ENCODE measurements around the gene ACTL8.

ACTL8 gene

DNA sequence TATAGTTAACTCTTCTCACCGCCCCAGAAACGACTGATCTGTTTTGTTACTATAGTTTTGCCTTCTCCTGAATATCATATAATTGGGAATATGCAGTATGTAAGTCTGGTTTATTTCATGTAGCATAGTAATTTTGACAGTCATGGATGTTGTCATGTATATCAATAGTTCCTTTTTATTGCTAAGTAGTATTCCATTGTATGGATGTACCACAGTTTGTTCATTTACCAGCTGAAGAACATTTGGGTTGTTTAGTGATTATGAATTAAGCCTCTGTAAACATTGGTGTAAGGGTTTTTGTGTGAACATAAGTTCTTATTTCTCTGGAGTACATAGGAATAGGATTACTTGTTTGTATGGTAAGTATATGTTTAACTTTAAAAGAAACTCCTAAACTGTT, 55.5 kb downstream of the ACTL8 start:
- DNase-seq, result no peak

- DNase-seq, result no peak
Measured at GRCh38 chr1:17816511-17816910, 61.4 kb downstream of the ACTL8 start.

DNA sequence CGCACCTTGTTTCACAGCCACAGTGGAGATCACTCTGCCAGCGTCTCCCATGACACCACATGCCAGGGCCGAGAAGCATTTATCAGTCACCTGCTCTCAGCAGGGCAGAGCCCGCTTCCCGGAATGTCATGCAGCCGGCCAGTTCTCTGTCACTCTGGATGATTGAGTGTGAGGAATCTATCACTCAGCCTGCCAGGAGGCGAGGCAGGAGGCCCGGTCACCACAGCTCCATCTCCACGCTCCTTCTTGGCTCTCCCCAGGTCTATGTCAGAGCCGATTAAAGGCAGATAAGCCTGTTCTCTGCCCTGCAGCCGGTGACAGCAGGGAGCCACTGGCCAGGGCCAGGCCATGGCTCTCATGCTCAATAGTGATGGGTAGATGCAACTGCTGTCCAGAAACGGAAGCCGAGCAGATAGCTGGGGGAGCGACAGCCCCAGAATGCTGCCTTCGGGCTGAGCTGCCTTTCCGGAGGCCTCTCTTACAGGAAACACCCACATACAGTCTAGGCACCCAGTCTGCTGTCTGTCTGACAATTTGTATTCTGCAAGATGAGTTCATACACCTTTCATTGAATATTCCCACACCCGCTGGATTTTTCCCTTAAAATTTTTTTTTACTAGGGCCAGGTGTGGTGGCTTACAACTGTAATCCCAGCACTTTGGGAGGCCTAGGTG, 64.1 kb downstream of the ACTL8 start:
- peak; percentile 31 for DNase-seq

GRCh38 chr1:17820198-17820597, 65.1 kb downstream of the ACTL8 start:
- no peak for DNase-seq

DNA sequence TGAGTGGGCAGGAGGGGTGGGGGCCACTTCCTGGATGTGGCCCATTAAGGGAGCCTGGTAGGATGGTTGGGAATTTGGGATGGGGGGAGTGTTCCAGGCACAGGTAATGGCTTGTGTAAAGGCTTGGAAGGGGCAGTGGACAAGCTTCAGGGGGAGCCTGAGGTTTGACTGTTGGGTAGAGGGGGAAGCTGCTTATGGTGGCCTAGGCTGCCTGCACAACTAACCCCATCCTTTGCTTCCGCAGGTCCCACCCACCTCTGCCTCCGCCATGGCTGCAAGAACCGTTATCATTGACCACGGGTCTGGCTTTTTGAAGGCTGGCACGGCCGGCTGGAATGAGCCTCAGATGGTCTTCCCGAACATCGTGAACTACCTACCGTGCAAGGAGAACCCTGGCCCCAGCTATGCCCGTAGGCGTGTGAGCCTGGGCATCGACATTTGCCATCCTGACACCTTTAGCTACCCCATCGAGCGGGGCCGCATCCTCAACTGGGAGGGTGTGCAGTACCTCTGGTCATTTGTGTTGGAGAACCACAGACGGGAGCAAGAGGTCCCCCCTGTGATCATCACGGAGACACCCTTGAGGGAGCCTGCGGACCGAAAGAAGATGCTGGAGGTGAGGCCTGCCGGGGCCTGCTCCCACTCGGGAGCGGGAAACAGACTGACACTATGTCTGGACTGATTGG, 67.8 kb downstream of the ACTL8 start:
- no peak for DNase-seq

DNA sequence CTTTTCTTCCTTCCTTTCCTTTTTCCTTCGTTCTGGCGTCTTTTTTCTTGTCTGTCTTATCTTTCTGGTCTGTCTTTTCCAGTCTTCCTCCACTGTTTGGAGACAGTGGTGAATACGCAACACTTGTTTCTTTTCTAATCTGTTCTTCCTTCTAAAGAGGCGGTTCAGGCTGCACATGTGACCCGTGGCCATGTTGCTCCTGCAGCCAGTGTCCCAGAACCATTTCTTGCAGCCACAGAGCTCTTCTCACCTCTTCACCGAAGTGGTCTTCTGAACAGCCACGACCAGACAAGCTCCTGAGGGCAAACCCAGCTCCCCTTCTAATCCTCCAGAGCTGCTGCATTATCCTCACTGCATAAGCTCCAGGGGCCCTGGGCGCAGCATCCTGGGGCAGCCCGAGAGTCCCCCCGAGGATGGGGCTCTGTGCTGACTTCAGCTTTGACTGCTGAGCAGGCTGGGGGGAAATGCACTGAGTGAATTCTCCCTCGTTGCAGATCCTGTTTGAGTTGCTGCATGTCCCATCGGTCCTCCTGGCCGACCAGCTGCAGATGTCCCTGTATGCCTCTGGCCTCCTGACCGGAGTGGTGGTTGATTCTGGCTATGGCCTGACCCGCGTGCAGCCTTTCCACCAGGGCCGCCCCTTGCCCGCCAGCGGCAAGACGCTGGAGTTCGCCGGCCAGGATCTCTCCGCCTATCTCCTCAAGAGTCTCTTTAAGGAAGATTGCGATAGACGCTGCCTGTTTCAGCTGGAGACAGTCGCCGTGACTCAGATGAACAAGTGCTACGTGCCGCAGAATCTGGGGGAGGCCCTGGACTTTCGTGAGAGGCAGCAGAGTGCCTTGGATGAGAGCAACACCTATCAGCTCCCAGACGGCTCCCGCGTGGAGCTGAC, 70.4 kb downstream of the ACTL8 start:
- no peak for DNase-seq

GRCh38 chr1:17826165-17826488, 71.0 kb downstream of the ACTL8 start:
- DNase-seq, result no peak

- DNase-seq, result no peak
Measured at GRCh38 chr1:17828991-17829390, 73.9 kb downstream of the ACTL8 start.

- peak; percentile 93 for DNase-seq
Measured at GRCh38 chr1:17829579-17829978, 74.4 kb downstream of the ACTL8 start.

GRCh38 chr1:17831597-17831996, 76.5 kb downstream of the ACTL8 start:
- DNase-seq, result no peak

- no peak for DNase-seq
Measured at GRCh38 chr1:17833661-17834501, 78.7 kb downstream of the ACTL8 start.

DNA sequence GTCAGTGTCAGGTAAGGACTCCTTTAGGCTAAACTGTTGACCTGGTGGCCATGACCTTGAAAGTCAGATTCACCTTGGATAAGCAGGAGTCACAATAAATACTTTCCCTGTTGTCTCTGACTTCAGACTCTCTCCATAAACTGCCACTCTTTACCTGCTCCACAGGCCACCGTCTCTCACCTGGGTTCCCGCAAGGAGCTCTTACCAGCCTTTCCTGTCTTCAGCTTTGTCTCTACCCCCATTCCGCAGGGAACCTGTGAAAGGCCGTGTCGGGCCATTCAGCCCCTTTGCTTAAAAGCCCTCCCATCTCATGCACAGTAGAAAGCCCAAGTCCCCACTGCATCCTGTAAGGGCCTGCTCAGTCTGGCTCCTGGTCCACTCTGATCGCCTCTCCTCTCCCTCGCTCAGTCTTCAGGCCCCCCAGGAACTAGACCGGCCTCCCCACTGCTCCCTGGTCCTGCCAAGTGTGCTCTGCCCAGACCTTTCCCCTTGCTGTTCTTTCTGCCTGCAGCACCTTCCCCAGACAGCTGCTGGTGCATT, 79.5 kb downstream of the ACTL8 start:
- no peak for DNase-seq

DNA sequence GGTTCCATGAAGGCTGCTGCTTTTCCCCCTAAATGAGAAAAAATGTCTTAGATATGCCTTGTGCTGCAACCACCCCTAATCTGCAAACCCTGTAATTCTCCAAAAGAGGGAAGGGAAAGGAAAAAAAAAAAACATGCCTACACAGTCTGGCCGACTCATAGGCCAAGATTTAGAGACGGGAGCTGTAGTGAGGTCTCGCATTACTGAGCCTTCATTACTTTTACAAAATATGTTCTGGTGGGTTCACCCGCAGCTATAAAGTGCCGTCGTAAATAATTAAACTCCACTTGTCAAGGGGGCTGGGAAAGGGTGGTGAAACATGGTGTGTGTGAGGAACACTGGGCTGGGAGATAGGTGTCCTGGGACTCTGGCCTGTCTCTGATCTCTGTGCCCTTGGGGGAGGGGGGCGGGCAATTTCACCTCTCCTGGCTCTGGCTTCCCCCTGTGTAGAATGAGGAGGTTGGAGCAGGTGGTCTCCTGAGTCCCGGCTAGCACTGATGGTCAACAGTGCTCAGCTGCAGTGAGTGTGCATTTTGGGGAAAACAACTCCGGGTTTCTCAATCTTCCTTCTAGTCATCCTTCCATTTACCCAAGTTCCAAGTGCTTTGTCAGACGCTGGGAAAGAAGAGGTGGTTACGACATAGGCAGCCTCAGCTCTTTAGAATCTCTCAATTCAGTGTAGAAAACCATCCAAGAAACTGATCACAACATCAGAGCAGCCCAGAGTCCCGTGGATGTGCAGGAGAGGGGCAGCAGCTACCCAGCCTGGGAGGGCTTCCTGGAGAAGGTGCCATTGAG, 82.3 kb downstream of the ACTL8 start:
- DNase-seq, result no peak

DNA sequence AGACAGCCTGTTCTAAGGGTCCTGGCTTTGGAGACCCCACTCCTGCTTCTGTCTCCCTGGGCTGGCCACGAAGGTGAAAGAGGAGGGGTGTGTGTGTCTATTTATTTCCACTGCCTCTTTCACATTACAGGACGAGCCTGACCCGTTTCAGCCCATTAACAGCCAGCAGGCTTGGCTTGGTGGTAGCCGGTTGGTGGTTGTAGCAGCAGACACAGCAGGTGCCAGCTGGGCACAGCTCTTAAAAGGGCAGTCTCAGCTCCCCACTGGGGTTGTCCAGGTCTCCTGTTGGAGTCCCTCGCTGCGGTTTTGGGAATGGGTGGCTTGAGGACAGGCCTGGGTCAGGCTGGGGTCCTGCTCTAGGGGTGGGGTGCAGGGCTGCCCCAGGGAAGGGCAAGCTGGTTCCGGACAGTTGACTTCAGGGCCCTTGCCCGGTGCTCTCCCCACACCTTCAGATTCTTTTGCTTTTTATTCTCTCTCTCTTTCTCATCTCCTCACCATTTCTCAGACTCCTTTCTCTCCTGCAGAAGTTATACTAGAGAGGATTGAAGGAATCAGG, 84.6 kb downstream of the ACTL8 start:
- DNase-seq, result no peak

- no peak for DNase-seq
Measured at GRCh38 chr1:17841944-17842343, 86.8 kb downstream of the ACTL8 start.

- no peak for DNase-seq
Measured at GRCh38 chr1:17842686-17843085, 87.6 kb downstream of the ACTL8 start.

DNA sequence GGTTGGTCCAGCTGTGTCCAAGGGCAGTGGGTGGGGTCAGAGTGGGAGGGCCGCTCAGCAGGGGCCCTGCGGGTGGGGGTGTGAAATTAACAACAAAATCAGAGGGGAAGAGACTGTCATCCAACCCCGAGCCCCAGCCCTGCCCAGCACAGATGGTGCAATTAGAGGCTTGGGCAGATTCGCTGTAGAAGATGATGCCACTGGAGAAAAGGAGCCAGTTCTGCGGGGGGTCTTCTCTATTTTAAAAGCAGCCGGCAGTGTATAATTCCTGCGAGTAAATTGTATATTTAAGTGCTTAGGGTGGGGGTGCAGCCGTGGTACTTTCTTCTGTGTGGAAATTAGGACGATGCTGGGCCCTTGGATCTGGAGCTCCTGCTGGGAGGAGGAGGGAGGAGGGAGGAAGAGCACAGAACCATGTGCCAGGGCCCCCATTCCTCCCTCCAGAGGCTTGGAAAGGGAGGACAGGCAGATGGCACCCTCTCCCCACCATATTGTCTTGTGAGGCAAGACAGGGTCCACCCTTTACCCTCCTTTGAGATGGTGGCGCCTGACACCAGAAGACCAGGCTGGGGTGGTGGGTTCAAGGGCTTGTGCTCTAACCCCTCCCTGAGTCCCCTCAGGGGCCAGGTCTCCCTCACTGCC, 89.2 kb downstream of the ACTL8 start:
- DNase-seq, result no peak

GRCh38 chr1:17845583-17845982, 90.5 kb downstream of the ACTL8 start:
- DNase-seq, result no peak

- no peak for DNase-seq
Measured at GRCh38 chr1:17846341-17846740, 91.2 kb downstream of the ACTL8 start.

DNA sequence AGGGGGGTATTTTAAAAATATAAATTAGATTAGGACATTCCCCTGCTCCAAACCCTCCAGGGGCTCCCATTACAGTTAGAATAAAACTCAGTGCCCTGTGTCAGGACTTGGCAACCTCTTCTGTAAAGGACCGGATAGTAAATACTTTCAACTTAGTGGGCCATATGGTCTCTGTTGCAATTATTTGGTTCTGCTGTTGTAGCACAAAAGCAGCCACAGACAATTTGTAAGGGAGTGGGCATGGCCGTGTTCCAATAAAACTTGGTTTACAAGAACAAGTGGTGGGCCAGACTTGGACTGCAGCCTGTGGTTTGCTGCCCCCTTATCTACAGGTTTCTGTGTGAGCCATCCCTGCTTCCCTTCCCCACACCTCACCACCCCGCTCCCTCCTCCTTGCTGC, 92.0 kb downstream of the ACTL8 start:
- DNase-seq, result no peak

DNA sequence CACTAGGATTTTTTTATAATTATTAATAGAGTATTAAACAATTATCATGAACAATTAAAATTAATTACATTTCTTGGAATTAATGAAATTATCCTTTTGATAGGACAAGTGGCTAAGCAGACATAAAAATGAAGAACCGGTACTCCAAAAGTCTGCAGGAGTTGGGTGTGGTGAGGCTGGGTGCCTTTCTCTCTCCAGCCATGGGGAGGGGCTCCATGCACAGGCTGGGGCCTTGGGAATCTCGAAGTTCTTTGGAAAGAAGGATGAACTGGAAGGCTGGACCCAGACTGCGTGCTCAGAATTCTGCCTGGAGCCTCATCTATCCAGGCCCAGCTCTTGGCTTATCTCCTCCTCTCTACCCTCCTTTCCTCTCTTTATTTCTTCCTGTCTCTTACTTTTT, 94.1 kb downstream of the ACTL8 start:
- no peak for DNase-seq
